CD4-positive, CD25-positive, alpha-beta regulatory T cell (primary cell): Measurements from ENCODE around the gene GPER1. TPM values are rescaled to one million over a fixed set of nuclear protein-coding genes. Genes with fewer than 3 reads are reported as not detected.

Source experiments
- ATAC-seq, 2 donors: fragments of 150-1000 bp; cut with Tn5 transposase; one replicate each; pipeline ENCODE4 v1.10.0; 2021; ENCODE audit warnings: low read depth in 2 of 2, moderate number of reproducible peaks in 2 of 2, moderate library complexity in 1 of 2
- DNase-seq, 3 donors: peaks; one replicate each; pipeline versions ENCODE4 v3.0.0 to v3.0.0-alpha.2; 2012 to 2022; ENCODE audit warnings: mixed read lengths in 1 of 3
- H3K27ac ChIP-seq: one replicate; pipeline ENCODE4 v1.7.0; 2013; ENCODE audit warnings: mild to moderate bottlenecking, low read length; ENCODE audit not compliant: insufficient read depth, poor library complexity, severe bottlenecking
- H3K27me3 ChIP-seq: one replicate; pipeline ENCODE4 v1.7.0; 2013; ENCODE audit warnings: low read length; ENCODE audit not compliant: control insufficient read depth, insufficient read depth
- H3K36me3 ChIP-seq: one replicate; pipeline ENCODE4 v1.7.0; 2013; ENCODE audit warnings: mild to moderate bottlenecking, low read length, moderate library complexity; ENCODE audit not compliant: control insufficient read depth, insufficient read depth
- H3K4me1 ChIP-seq: 2 replicates; pipeline ENCODE4 v1.7.0; 2013; ENCODE audit warnings: mild to moderate bottlenecking, low read length; ENCODE audit not compliant: insufficient read depth, control insufficient read depth, poor library complexity, severe bottlenecking
- H3K4me3 ChIP-seq: one replicate; pipeline ENCODE4 v1.7.0; 2013; ENCODE audit warnings: low read depth, mild to moderate bottlenecking, low read length, moderate library complexity
- H3K9me3 ChIP-seq, 2 experiments: 1 replicate in 1 of 2; 2 replicates in 1 of 2; pipeline ENCODE4 v1.7.0; 2013; ENCODE audit warnings: low read length in 2 of 2, mild to moderate bottlenecking in 1 of 2, moderate library complexity in 1 of 2; ENCODE audit not compliant: control insufficient read depth in 2 of 2
- H3K27ac Mint-ChIP-seq, 3 donors: one replicate each; pipeline ENCODE4 v1.8.0; 2020 to 2022; ENCODE audit warnings: mild to moderate bottlenecking in 3 of 3, mixed read lengths in 3 of 3, moderate library complexity in 2 of 3
- H3K27me3 Mint-ChIP-seq: one replicate; pipeline ENCODE4 v1.8.0; 2022; ENCODE audit warnings: mild to moderate bottlenecking, mixed read lengths
- H3K36me3 Mint-ChIP-seq: one replicate; pipeline ENCODE4 v1.8.0; 2020; ENCODE audit warnings: mixed read lengths
- H3K4me1 Mint-ChIP-seq, 4 donors: one replicate each; pipeline ENCODE4 v1.8.0; 2020 to 2022; ENCODE audit warnings: mixed read lengths in 4 of 4, mild to moderate bottlenecking in 1 of 4
- H3K4me3 Mint-ChIP-seq, 4 donors: one replicate each; pipeline ENCODE4 v1.8.0; 2020 to 2022; ENCODE audit warnings: mild to moderate bottlenecking in 4 of 4, mixed read lengths in 4 of 4, moderate library complexity in 3 of 4
- H3K9me3 Mint-ChIP-seq, 7 donors: one replicate each; pipeline ENCODE4 v1.8.0; 2020 to 2022; ENCODE audit warnings: mixed read lengths in 7 of 7, mild to moderate bottlenecking in 3 of 7, moderate library complexity in 2 of 7
- polyA plus RNA-seq, 4 donors: library from polyadenylated mRNA; unstranded; fragments of 300-500 nt; fragmentation: Illumina TruSeq; gene quantifications; one replicate each; pipeline ENCODE4 v1.2.3, GENCODE V29; 2021
- total RNA-seq: library from RNA; stranded (reverse); gene quantifications from one replicate; pipeline ENCODE4 v1.2.3, GENCODE V29; 2022

Gene GPER1
- total and polyA plus RNA-seq, 5 donors from 2014 or later: 0.10 TPM; not detected in 4

DNA sequence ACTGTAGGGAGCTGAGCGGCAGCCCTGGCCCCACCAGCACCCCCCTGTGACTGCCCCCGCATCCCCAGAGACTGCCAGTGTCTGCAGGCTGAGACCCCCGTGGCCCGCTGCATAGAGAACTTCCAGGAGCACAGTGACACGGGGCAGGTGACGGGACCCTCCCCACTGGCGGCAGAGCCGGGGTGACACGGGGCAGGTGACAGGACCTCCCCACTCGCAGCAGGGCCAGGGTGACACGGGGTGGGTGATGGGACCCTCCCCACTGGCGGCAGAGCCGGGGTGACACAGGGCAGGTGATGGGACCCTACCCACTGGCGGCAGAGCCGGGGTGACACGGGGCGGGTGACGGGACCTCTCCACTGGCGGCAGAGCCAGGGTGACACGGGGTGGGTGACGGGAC, 2.3 kb downstream of the GPER1 start:
- H3K36me3 Mint-ChIP-seq: peaks cover 3% of the 10 kb centered on the region
- Histone ChIP-seq H3K4me3 (no peak overlapping the region), H3K4me1 (peaks cover 10% of the 10 kb centered on the region), H3K27me3 (no peaks in the 10 kb centered on the region), H3K36me3 (no peaks in the 10 kb centered on the region), H3K9me3 (no peaks in the 10 kb centered on the region), H3K27ac (no peak overlapping the region)
- H3K27me3 Mint-ChIP-seq: no peaks in the 10 kb centered on the region
- peaks cover 0 to 12% (median 6%) of the 10 kb centered on the region in 4 donors for H3K4me1 Mint-ChIP-seq
- ATAC-seq: no peak
- no peaks in the 10 kb centered on the region for H3K9me3 Mint-ChIP-seq
- H3K4me3 Mint-ChIP-seq: no peak overlapping the region
- no peak overlapping the region for H3K27ac Mint-ChIP-seq
- no peak for DNase-seq

DNA sequence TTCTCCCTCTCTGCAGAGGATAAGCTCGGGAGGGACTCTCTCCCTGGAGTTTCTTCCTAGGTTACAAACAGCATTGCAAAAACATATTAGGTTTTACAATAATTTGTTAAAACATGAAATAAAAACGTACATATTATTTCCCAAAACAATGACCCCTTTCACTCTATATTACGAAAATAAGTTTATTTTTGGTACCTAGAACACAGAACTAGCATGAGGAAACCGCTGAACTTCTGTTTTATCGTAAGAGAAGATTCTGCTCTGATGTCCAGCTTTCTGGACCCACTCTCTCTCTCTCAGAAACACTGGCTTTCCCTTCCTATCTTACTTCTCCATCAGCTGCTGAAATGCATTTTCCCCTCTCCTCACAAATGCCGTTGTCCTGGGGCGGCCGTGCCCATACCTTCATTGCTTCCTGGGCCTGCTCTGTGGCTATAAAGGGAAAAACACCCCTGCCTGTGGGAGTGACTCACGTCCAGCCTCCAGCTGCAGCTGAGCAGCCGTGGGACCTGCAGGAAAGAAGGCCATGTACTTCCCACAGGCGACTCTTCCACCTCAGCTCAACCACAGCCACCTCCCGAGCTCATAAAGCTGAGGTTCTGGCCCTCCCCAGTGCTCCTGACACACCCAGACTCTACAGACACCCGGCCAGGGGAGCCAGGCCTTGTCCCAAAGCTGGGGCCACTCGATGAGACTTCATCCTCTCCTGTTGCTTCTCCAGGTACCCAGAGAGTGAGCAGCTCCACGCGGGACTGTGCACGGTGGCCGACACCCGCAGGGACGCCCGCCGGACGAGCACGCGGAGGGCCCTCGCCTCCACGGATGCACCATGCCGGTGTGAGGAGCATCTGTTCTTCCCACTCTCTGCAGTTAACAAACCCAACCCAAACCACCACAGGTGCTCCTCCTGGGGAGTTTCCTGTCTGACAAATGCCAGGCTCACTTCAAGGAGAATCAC, 3.1 kb downstream of the GPER1 start:
- no peaks in the 10 kb centered on the region for H3K36me3 ChIP-seq
- Mint-ChIP-seq H3K4me3 (peak overlapping the region in 1 of 4 donors; percentile 21), H3K27me3 (no peaks in the 10 kb centered on the region), H3K4me1 (peaks cover 0 to 12% (median 6%) of the 10 kb centered on the region in 4 donors), H3K9me3 (no peaks in the 10 kb centered on the region), H3K36me3 (peaks cover 3% of the 10 kb centered on the region), H3K27ac (no peak overlapping the region)
- DNase-seq (no peak), ATAC-seq (no peak)
- peaks cover 10% of the 10 kb centered on the region for H3K4me1 ChIP-seq
- H3K27ac ChIP-seq: no peak overlapping the region
- H3K4me3 ChIP-seq: no peak overlapping the region
- no peaks in the 10 kb centered on the region for H3K9me3 ChIP-seq
- no peaks in the 10 kb centered on the region for H3K27me3 ChIP-seq

GRCh38 chr7:1091644-1092027, 3.7 kb downstream of the GPER1 start:
- H3K4me3 ChIP-seq: no peak overlapping the region
- H3K27me3 ChIP-seq: no peaks in the 10 kb centered on the region
- Mint-ChIP-seq H3K4me1 (peaks cover 0 to 8% (median 6%) of the 10 kb centered on the region in 4 donors), H3K27ac (peak overlapping the region in 1 of 3 donors; percentile 85), H3K36me3 (peaks cover 3% of the 10 kb centered on the region), H3K27me3 (no peaks in the 10 kb centered on the region), H3K9me3 (no peaks in the 10 kb centered on the region), H3K4me3 (peak overlapping the region in 1 of 4 donors; percentile 21)
- no peaks in the 10 kb centered on the region for H3K36me3 ChIP-seq
- H3K27ac ChIP-seq: no peak overlapping the region
- H3K9me3 ChIP-seq: no peaks in the 10 kb centered on the region
- ATAC-seq (no peak), DNase-seq (no peak)
- peaks cover 7% of the 10 kb centered on the region for H3K4me1 ChIP-seq

DNA sequence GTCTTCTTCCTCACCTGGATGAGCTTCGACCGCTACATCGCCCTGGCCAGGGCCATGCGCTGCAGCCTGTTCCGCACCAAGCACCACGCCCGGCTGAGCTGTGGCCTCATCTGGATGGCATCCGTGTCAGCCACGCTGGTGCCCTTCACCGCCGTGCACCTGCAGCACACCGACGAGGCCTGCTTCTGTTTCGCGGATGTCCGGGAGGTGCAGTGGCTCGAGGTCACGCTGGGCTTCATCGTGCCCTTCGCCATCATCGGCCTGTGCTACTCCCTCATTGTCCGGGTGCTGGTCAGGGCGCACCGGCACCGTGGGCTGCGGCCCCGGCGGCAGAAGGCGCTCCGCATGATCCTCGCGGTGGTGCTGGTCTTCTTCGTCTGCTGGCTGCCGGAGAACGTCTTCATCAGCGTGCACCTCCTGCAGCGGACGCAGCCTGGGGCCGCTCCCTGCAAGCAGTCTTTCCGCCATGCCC, 4.3 kb downstream of the GPER1 start:
- ATAC-seq: no peak
- no peaks in the 10 kb centered on the region for H3K27me3 ChIP-seq

GRCh38 chr7:1092806-1093501, 5.0 kb downstream of the GPER1 start:
- DNase-seq (no peak), ATAC-seq (no peak)
- Histone ChIP-seq H3K36me3 (no peaks in the 10 kb centered on the region), H3K4me1 (no peaks in the 10 kb centered on the region), H3K9me3 (no peaks in the 10 kb centered on the region), H3K4me3 (no peak overlapping the region), H3K27me3 (no peaks in the 10 kb centered on the region), H3K27ac (no peak overlapping the region)
- no peak overlapping the region for H3K4me3 Mint-ChIP-seq
- no peak overlapping the region for H3K27ac Mint-ChIP-seq
- no peaks in the 10 kb centered on the region for H3K4me1 Mint-ChIP-seq
- no peaks in the 10 kb centered on the region for H3K27me3 Mint-ChIP-seq
- peaks cover 9% of the 10 kb centered on the region for H3K36me3 Mint-ChIP-seq
- peaks cover 0 to 3% (median 0%) of the 10 kb centered on the region in 7 donors for H3K9me3 Mint-ChIP-seq

More for the DNA sequence above, 4.3 kb downstream of the GPER1 start:
- Mint-ChIP-seq H3K27me3 (no peaks in the 10 kb centered on the region), H3K4me3 (no peak overlapping the region), H3K36me3 (peaks cover 3% of the 10 kb centered on the region), H3K4me1 (peaks cover 0 to 5% (median 2%) of the 10 kb centered on the region in 4 donors), H3K9me3 (no peaks in the 10 kb centered on the region), H3K27ac (peak overlapping the region in 1 of 3 donors; percentile 85)
- Histone ChIP-seq H3K4me3 (no peak overlapping the region), H3K4me1 (peaks cover under 1% of the 10 kb centered on the region), H3K27ac (no peak overlapping the region), H3K9me3 (no peaks in the 10 kb centered on the region), H3K36me3 (no peaks in the 10 kb centered on the region)
- no peak for DNase-seq

GRCh38 chr7:1093502-1093843, 5.6 kb downstream of the GPER1 start:
- Histone ChIP-seq H3K36me3 (no peaks in the 10 kb centered on the region), H3K4me1 (no peaks in the 10 kb centered on the region), H3K4me3 (no peak overlapping the region), H3K9me3 (no peaks in the 10 kb centered on the region), H3K27ac (no peak overlapping the region), H3K27me3 (no peaks in the 10 kb centered on the region)
- Mint-ChIP-seq H3K36me3 (peaks cover 13% of the 10 kb centered on the region), H3K27ac (no peak overlapping the region), H3K4me3 (no peak overlapping the region), H3K9me3 (peaks cover 0 to 3% (median 0%) of the 10 kb centered on the region in 7 donors), H3K27me3 (no peaks in the 10 kb centered on the region), H3K4me1 (no peaks in the 10 kb centered on the region)
- DNase-seq (no peak), ATAC-seq (no peak)

GRCh38 chr7:1093916-1094508, 6.1 kb downstream of the GPER1 start:
- Histone ChIP-seq H3K27me3 (no peaks in the 10 kb centered on the region), H3K36me3 (no peaks in the 10 kb centered on the region), H3K4me1 (no peaks in the 10 kb centered on the region), H3K4me3 (no peak overlapping the region), H3K27ac (no peak overlapping the region), H3K9me3 (no peaks in the 10 kb centered on the region)
- ATAC-seq: no peak
- Mint-ChIP-seq H3K4me3 (no peak overlapping the region), H3K27me3 (no peaks in the 10 kb centered on the region), H3K9me3 (peaks cover 0 to 3% (median 0%) of the 10 kb centered on the region in 7 donors), H3K36me3 (peaks cover 13% of the 10 kb centered on the region), H3K27ac (no peak overlapping the region), H3K4me1 (no peaks in the 10 kb centered on the region)
- no peak for DNase-seq
